GM12872 (cell line): Measurements from ENCODE around the gene EFS.

ENCODE experiments used
- TF ChIP-seq, protein P1 (sequence below): IDR thresholded peaks from 3 replicates; pipeline ENCODE4 v1.5.1; 2011; ENCODE audit warnings: low read depth, mild to moderate bottlenecking, low read length, moderate library complexity; ENCODE audit not compliant: insufficient read depth

Gene EFS

DNA sequence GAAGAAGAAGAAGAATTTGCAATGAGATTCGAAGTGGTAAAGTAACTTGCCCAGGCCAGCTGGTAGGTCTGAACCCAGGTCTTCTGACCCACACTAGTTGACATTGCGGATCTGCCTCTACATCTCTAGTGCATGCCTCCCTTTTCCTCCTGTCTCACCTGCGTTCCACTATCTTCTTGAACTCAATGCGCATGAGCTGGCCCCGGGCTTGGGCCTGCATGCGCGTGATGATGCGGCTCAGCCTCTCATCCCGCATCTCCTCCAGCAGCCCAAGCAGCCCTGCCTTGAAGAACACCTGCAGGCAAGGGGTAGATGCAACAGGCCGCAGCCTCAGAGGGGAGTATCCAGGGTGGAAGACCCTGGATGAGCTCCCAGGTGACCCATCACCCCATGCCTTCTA, 31.2 kb upstream of the EFS start:
- TF ChIP-seq, protein P1, sequence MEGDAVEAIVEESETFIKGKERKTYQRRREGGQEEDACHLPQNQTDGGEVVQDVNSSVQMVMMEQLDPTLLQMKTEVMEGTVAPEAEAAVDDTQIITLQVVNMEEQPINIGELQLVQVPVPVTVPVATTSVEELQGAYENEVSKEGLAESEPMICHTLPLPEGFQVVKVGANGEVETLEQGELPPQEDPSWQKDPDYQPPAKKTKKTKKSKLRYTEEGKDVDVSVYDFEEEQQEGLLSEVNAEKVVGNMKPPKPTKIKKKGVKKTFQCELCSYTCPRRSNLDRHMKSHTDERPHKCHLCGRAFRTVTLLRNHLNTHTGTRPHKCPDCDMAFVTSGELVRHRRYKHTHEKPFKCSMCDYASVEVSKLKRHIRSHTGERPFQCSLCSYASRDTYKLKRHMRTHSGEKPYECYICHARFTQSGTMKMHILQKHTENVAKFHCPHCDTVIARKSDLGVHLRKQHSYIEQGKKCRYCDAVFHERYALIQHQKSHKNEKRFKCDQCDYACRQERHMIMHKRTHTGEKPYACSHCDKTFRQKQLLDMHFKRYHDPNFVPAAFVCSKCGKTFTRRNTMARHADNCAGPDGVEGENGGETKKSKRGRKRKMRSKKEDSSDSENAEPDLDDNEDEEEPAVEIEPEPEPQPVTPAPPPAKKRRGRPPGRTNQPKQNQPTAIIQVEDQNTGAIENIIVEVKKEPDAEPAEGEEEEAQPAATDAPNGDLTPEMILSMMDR: no peak

DNA sequence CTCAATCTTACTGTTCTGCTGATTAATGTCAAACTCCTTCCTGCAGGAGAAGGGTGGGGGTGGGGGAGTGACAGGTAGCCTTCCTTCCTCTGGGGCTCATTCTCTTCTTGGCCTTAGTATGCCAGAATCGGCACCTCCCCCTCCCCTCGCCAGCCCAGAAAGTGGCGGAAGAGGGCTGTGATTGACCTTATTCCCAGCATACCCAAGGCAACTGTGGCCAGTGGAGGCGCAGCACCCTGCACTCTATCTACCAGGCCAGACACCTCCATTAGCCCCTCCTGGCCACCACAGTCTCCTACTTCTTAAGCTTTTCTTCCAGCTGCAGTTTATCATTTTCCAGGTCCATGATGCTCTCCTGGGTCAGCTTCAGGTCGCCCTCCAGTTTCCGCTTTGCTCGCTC, 27.6 kb upstream of the EFS start:
- TF ChIP-seq, protein P1: no peak

DNA sequence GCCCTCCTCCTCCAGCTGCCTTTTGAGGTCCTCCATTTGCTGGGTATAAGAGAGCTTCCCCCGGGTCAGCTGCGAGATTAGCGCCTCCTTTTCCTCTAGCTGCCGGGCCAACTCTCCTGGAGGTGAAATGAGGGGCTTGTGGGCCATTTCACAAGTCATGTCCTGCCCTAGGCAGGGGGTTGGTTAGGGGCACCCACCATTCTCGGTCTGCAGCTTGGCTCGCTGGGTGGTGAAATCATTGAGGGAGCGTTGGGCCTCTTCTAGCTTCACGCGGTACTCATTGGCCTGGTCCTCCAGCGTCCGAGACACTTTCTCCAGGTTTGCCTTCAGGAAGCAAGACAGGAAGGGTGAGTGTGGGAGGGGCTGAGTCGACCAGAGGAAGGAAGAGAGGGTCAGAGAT, 24.4 kb upstream of the EFS start:
- TF ChIP-seq, protein P1: no peak

DNA sequence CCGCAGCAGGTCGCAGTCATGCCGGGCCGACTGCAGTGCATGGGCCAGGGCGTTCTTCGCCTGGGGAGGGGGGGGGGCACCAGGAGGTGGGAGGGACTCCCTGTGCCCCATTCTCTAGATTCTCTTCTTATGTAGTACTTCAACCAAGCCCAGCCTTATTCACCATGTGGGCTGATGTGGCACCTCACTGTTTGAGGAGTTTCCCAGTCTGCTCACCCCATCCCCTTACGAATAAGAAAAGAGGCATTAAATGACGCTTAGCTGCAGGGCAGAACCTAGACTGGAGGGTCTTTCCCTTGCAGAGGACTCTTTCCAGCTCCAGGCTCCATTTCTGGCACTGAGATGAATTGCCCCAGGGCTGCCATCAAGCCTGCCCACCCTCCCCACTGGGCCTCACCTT, 24.0 kb upstream of the EFS start:
- TF ChIP-seq, protein P1: no peak

DNA sequence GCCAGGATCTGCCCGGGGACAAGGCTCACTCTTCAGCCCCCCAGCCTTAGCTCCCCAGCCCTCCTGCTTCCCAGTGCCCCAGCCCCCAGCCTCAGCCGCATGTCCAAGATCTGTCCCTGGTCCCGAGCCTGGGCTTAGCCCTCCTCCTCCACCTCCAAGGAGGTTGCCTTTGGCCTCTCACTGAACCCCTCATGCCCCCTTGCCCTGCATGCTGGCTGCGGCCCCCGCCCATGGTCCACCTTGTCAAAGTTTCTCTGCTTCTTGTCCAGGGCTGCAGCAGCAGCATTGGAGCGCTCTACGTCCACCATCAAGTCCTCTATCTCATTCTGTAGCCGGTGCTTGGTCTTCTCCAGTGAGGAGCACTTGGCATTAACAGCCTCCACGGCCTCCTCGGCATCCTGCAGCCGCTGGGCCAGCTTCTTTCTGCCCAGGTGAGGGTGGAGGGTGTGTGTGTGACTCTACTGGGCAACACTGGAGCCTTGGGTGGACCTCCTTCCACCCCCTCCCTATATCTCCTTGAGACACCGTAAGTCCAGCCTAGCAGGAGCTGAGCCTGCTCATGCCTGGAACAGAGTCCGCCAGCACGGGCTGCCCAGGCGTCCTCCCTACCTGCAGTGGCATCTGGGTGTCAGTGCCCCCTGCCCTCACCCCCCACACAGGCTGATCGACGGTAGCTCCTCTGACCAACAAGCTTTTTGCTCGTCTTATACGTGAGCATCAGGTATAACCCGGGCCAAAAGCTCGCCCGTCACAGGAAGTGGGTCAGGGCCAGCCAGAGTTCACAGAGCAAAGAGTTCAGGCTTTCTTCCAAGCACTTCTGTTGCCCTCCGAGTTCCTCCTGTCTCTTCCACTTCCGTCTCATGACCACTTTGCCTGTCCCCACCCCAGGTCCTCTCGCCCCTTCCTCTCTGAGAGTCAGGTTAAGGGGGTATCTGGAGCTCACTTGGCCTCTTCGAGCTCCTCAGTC, 23.2 kb upstream of the EFS start:
- TF ChIP-seq, protein P1: no peak

DNA sequence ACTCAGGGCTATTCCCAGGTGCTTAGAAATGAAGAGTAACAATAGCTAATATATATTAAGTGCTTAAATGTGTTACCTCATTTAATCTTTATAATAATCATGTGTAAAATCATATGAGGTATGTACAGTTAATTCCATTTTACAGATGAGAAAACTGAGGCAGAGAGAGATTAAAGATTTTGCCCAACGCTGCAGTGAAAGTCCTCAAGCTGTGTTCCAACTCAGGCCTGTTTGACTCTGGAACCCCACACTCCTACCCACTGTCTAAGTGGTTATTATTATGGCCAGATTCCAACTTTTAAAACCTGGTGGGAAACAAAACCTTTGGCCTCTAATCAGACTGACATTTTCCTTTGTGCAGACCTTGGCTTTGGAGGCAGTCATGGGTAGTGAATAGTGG, 22.0 kb upstream of the EFS start:
- TF ChIP-seq, protein P1: no peak

DNA sequence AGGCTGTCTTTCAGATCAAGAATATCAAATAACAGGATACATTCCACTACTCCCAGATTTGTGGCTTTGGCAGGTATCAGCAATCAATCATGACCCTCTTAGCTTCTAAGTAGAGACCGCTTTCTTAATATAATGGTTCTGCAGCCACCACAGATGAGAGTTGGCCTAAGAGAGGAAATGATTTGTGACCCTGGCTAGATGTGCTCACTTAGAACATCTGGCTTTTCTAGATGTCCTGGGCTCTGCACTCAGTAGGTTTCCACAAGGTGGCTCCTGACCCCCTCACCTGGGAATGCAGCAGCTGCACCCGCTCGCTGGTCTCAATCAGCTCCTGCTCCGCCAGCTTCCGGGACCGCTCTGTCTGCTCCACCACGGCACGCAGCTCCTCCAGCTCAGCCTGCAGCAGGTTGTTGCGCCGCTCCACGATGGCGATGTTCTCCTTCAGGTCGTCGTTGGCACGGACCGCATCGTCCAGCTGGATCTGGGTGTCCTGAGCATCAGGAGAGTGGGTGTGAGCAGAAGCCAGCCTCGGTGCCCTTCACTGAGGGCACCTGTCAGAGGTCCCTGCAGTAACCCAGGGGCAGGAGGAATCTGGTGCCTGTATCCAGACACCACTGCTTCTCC, 20.8 kb upstream of the EFS start:
- TF ChIP-seq, protein P1: no peak
